Measurements from ENCODE around the gene CARD11.

Gene CARD11

DNA sequence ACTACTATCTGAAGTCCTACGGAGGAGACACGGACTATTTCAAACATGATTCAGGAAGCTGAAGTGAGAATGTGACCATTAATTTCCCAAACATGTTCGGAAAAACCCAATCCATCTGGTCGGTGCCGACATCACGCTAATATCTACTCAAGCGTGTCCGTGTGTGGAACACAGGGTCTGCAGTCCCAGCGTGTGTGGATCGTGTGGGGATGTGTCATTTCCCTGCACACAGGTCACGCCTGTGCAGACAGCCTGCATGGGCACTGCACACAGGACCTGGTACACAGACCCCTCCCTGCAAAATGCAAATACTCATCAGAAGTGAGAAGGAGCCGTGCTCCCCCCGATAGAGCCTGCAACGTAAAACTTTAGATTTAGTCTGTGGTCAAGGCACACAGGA is 57.8 kb downstream of the CARD11 start:
- TF ChIP-seq, protein P1, sequence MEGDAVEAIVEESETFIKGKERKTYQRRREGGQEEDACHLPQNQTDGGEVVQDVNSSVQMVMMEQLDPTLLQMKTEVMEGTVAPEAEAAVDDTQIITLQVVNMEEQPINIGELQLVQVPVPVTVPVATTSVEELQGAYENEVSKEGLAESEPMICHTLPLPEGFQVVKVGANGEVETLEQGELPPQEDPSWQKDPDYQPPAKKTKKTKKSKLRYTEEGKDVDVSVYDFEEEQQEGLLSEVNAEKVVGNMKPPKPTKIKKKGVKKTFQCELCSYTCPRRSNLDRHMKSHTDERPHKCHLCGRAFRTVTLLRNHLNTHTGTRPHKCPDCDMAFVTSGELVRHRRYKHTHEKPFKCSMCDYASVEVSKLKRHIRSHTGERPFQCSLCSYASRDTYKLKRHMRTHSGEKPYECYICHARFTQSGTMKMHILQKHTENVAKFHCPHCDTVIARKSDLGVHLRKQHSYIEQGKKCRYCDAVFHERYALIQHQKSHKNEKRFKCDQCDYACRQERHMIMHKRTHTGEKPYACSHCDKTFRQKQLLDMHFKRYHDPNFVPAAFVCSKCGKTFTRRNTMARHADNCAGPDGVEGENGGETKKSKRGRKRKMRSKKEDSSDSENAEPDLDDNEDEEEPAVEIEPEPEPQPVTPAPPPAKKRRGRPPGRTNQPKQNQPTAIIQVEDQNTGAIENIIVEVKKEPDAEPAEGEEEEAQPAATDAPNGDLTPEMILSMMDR (IDR thresholded peaks at IDR 0.05; ENCODE audit: insufficient read depth, low read length): no peak
- TF ChIP-seq GABPA (IDR thresholded peaks at IDR 0.05; ENCODE audit: low read depth): no peak
- TF ChIP-seq SPI1 (IDR thresholded peaks at IDR 0.05; ENCODE audit: borderline replicate concordance, low read depth): no peak
- no peak for TF ChIP-seq POLR2AphosphoS5 (IDR thresholded peaks at IDR 0.05; ENCODE audit: low read depth)
- TF ChIP-seq, protein P2, sequence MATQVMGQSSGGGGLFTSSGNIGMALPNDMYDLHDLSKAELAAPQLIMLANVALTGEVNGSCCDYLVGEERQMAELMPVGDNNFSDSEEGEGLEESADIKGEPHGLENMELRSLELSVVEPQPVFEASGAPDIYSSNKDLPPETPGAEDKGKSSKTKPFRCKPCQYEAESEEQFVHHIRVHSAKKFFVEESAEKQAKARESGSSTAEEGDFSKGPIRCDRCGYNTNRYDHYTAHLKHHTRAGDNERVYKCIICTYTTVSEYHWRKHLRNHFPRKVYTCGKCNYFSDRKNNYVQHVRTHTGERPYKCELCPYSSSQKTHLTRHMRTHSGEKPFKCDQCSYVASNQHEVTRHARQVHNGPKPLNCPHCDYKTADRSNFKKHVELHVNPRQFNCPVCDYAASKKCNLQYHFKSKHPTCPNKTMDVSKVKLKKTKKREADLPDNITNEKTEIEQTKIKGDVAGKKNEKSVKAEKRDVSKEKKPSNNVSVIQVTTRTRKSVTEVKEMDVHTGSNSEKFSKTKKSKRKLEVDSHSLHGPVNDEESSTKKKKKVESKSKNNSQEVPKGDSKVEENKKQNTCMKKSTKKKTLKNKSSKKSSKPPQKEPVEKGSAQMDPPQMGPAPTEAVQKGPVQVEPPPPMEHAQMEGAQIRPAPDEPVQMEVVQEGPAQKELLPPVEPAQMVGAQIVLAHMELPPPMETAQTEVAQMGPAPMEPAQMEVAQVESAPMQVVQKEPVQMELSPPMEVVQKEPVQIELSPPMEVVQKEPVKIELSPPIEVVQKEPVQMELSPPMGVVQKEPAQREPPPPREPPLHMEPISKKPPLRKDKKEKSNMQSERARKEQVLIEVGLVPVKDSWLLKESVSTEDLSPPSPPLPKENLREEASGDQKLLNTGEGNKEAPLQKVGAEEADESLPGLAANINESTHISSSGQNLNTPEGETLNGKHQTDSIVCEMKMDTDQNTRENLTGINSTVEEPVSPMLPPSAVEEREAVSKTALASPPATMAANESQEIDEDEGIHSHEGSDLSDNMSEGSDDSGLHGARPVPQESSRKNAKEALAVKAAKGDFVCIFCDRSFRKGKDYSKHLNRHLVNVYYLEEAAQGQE (IDR thresholded peaks at IDR 0.05; ENCODE audit: insufficient replicate concordance, low read depth): no peak
- Histone ChIP-seq H3K27me3 (ENCODE audit: insufficient read depth, poor library complexity, severe bottlenecking) (no peaks in the 10 kb centered on the region), H3K27ac (replicated peaks) (no peak overlapping the region), H3K4me3 (replicated peaks; ENCODE audit: insufficient read depth, low read length) (no peak overlapping the region)
- DNase-seq (ENCODE audit: low read depth in 1 of 2, low spot score in 1 of 2): no peak

DNA sequence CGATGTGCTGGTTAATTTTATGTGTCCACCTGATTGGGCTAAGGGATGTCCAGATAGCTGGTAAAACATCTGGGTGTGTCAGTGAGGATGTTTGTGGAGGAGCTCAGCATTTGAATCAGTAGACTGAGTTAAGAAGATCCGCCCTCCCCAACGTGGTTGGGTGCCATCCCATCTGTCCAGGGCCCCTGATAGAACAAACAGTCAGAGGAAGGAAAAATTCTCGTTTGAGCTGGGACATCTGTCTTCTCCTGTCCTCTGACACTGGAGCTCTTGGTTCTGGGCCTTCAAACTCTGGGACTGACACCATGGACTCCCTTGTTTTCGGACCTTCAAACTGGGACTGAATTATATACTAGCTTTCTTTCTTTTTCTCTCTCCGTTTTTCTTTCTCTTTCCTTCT is 59.6 kb downstream of the CARD11 start:
- Histone ChIP-seq H3K27me3 (ENCODE audit: insufficient read depth, poor library complexity, severe bottlenecking) (peaks cover 7% of the 10 kb centered on the region), H3K4me3 (replicated peaks; ENCODE audit: insufficient read depth, low read length) (no peak overlapping the region), H3K27ac (replicated peaks) (no peak overlapping the region)
- TF ChIP-seq, protein P2 (IDR thresholded peaks at IDR 0.05; ENCODE audit: insufficient replicate concordance, low read depth): no peak
- TF ChIP-seq SPI1 (IDR thresholded peaks at IDR 0.05; ENCODE audit: borderline replicate concordance, low read depth): no peak
- TF ChIP-seq, protein P1 (IDR thresholded peaks at IDR 0.05; ENCODE audit: insufficient read depth, low read length): no peak
- no peak for TF ChIP-seq GABPA (IDR thresholded peaks at IDR 0.05; ENCODE audit: low read depth)
- no peak for TF ChIP-seq POLR2AphosphoS5 (IDR thresholded peaks at IDR 0.05; ENCODE audit: low read depth)
- no peak for DNase-seq (ENCODE audit: low read depth in 1 of 2, low spot score in 1 of 2)

DNA sequence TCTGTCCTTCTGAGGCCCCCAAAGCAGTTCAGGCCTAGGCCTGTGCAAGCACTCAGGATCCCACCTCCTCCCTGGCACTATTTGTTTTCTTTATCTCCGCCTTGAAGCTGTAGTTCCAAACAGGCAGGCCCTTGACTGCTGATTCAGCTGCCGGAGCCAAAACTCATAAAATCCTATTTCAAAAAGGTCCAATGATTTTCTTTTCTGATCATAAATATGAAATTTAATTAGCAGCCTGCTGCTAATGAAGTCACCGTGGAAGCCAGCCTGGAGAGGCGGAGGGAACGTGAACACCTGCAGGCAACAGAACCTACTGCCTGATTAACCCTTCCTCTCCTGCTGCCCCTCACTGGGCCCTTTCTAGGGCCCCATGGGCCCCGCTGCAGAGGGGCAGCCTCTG is 60.1 kb downstream of the CARD11 start:
- DNase-seq (ENCODE audit: low read depth in 1 of 2, low spot score in 1 of 2): no peak
- no peak for TF ChIP-seq GABPA (IDR thresholded peaks at IDR 0.05; ENCODE audit: low read depth)
- TF ChIP-seq POLR2AphosphoS5 (IDR thresholded peaks at IDR 0.05; ENCODE audit: low read depth): no peak
- TF ChIP-seq SPI1 (IDR thresholded peaks at IDR 0.05; ENCODE audit: borderline replicate concordance, low read depth): no peak
- TF ChIP-seq, protein P1 (IDR thresholded peaks at IDR 0.05; ENCODE audit: insufficient read depth, low read length): no peak
- Histone ChIP-seq H3K27ac (replicated peaks) (no peak overlapping the region), H3K27me3 (ENCODE audit: insufficient read depth, poor library complexity, severe bottlenecking) (peaks cover 7% of the 10 kb centered on the region), H3K4me3 (replicated peaks; ENCODE audit: insufficient read depth, low read length) (no peak overlapping the region)

DNA sequence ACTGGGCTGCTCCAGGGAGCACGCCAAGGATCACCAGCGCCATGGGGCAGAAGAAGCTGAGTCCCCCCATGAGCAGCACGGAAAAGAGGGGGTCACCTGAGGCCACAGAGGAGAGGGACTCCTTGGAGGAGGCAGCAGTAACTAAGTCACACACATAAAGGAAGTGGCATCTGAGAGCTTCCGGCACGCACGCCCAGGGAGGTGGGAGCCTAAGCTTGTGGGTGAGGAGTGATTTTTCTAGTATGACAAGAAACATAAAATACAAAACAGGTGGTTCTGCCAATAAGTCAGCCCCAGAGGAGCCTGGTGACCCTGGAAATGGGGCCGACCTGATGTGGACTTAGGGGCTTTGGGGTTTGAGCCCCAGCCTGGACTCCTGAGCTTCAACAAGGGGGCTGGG is 60.8 kb downstream of the CARD11 start:
- Histone ChIP-seq H3K27ac (replicated peaks) (no peak overlapping the region), H3K4me3 (replicated peaks; ENCODE audit: insufficient read depth, low read length) (no peak overlapping the region), H3K27me3 (ENCODE audit: insufficient read depth, poor library complexity, severe bottlenecking) (peaks cover 7% of the 10 kb centered on the region)
- no peak for DNase-seq (ENCODE audit: low read depth in 1 of 2, low spot score in 1 of 2)
- peak; percentile 21; the same call in 1 of the 2 replicates for TF ChIP-seq SPI1 (IDR thresholded peaks at IDR 0.05; ENCODE audit: borderline replicate concordance, low read depth)
- TF ChIP-seq GABPA (IDR thresholded peaks at IDR 0.05; ENCODE audit: low read depth): no peak

Data from HL-60 (cell line).